SKM-1 (cell line): ENCODE data around the gene TNNT2.

Experiments used
- DNase-seq: peaks from one replicate; lab custom pipeline; 2025; ENCODE audit not compliant: unreplicated experiment; lab: John Stamatoyannopoulos, UW

Gene TNNT2

DNA sequence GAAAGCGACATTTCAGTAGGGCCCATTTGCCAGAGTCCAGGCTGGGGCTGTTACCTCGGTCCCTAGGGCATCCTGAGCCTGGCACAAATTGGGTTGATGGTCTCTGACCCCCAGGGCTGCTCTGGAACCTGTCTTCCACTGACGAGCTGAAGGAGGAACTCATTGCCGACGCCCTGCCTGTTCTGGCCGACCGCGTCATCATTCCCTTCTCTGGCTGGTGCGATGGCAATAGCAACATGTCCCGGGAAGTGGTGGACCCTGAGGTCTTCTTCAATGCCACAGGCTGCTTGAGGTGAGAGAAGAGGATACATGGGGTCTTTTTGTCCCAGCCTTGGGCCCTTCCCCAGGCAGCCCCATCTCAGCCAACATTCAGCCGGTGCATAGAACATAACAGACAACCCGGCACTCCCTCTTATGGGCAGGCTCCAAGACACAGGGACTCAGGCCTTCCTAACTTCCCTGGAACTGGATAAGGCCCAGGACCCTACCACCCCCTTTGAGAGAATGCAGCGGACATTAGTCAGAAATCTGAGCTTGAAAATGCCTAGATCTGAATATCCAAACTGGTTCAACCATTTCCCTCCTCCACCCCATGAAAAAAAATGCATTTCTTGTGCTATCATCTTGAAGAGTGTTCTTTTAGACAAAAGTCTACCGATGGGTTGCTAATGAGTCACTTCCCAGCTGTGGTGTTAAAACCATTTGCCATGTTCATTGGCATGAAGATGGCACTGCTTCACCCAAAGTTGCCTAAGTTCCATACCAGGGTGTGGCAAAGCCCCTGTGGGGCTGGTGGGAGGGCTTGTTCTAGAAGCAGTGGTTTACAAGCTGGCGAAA lies 58.8 kb downstream of the TNNT2 start:
- no peak for DNase-seq

GRCh38 chr1:201317551-201317950 lies 59.9 kb downstream of the TNNT2 start:
- no peak for DNase-seq

DNA sequence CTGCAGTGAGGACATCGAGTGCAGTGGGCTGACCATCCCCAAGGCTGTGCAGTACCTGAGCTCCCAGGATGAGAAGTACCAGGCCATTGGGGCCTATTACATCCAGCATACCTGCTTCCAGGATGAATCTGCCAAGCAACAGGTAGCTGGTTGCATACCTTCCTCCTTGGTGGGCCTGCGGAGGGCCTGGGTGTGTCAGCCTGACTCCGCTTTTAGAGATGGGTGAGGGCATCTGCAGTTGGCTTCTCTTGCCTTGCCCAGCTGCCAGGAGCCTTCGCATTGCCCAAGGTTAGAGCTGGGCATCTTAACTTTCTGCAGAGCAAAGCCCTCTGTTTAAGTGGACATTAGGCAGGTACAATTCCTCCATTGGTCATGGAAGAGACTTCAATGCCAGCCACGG lies 60.9 kb downstream of the TNNT2 start:
- DNase-seq = no peak

- DNase-seq = no peak
Observed at GRCh38 chr1:201313086-201313485, 64.4 kb downstream of the TNNT2 start.

DNA sequence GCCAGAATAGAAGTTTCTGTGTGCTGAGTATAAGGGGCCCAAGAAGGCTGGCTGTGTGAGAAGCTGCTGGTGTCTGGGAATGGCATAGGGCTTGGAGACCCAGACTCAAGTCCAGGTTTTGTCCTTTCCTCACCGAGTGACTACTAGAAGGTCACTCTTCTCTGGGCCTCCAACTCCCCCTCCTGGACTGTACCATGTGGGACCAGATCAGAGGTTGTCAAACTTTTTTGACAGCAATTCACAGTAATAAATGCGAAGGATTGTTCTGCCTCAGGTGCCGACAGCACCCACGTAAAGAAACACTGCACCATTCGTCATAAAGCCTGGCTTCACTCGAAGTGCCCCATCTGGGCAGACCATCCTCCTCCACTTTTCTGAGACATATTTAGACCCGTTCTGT lies 65.2 kb downstream of the TNNT2 start:
- DNase-seq = no peak

- peak; percentile 75 for DNase-seq
Observed at GRCh38 chr1:201311356-201312011, 66.0 kb downstream of the TNNT2 start.

DNA sequence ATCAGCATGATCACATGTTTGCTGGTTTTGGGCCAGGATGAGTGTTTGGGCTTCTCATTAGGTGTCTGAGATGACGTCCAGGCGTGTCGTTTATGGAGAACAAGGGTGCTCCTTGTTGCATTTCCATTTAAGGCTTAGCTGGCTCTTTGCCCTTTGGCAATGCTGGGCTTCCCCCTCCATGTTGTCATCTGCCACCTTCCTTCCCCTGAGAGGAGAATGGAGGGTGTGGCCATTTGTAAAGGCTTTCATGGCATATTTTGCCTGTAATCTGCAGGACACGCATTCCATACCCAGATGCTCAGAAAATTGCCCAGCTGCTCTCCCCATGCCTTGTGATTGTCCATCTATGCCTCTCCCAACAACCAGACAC lies 66.5 kb downstream of the TNNT2 start:
- DNase-seq = peak; percentile 42

- no peak for DNase-seq
Observed at GRCh38 chr1:201310251-201310985, 67.1 kb downstream of the TNNT2 start.

GRCh38 chr1:201309416-201309815 lies 68.1 kb downstream of the TNNT2 start:
- DNase-seq = no peak
